GM18909 (cell line): ENCODE results near the gene ARID3B.
"Not testable (repeated sequence)": the region's sequence is repeated elsewhere in the genome, so short reads cannot be mapped to it uniquely, and the experiment has no call there.

Experiments
- ATAC-seq: cut with Tn5 transposase; IDR thresholded peaks from one replicate; pipeline ENCODE4 v1.9.1; 2021; ENCODE audit warnings: mild to moderate bottlenecking; ENCODE audit not compliant: unreplicated experiment, poor library complexity

Gene ARID3B

DNA sequence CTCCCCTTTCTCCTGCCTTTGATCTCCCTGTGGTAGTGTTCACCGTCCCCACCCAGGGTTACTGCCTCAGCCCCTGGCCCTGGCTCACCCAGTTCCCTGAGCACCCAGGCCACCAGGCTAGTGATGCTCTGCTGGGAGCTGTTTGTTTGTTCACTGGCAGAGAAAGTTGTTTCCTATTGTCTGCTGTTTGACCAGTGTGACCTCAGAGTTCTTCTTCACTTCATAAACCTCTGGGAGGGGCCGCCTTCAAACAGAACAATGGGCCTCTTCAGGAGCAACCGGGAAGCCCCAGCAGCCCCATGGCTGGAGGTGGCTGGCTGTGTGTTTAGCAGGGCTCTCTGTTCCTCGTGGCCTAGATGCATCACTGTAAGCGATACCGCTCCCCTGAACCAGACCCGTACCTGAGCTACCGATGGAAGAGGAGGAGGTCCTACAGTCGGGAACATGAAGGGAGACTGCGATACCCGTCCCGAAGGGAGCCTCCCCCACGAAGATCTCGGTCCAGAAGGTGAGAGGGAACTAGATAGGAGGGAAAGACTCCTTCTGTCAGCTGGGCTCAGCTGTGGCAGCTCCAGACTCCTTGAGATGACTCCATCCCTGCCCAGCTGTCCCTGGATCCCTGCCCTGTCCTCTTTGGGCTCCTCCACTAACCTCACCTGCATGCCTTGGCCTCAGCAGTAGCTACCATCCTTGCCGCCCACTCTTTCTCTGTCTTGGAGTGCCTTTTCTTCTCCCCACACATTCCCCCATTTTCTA lies 78.0 kb downstream of the ARID3B start:
- ATAC-seq = no peak

- ATAC-seq = no peak
These were observed 79.1 kb downstream of the ARID3B start for GRCh38 chr15:74619916-74620635.

DNA sequence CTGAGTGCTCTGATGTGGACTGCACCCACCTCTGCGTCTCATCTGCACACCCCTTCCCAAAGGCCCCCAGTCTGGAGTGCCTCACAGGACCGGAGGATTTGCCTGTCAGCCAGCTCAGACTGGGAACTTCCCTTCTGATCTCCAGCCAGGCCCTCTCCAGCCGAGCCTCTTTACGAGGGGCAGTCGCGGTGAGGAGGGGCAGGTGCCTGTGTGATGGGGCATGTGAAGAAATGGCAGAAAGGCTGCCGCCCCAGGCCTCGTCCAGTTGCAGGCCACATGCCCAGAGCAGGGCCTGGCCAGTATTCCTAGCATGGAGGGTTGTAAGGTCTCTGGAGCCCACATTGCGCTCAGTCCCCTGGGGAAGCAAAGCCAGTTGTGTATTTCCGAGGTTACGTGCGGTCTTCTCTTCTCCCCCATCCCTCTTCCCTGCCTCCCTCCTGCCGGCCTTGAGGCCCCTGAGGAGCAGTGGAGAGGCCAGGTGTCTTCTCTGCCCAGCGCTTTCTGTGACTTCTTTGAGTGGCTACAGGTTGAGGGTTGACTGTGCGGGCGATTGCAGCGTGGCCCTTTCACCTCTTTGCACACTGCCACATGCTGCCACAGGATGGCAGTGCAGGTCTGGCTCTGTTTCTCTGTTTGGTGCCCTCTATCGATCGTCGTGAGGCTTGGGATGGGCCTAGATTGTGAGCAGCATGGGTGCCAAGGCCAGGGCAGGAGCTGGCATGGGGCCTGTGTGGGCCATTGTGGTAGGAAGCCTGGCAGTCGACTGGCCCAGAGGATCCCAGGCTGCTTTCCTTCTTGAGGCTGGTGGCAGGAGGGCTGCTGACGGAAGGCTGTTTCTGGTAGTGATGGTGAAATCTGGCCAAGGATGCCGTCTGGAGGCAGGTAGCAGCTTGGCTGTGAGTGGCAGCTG lies 79.9 kb downstream of the ARID3B start:
- ATAC-seq = peak; percentile 47

DNA sequence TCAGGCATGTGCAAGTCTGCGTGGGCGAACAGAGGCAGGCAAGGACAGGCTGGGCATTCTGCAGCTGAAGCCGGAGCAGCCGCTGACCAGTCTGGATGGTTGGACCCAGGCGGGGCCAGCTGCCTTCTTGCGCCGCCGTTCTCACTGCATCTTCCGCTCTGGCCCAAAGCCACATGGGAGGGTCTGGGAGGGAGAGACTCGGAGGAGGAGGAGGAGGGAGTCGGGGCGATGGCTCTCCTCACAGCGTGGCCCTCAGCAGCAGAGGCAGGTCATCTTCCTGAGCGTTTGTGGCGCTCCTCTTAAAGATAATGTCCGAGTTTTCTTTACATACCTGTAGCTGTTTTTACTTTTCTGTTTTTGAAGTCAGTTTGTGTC lies 80.5 kb downstream of the ARID3B start:
- ATAC-seq = no peak

GRCh38 chr15:74621936-74622335 lies 80.9 kb downstream of the ARID3B start:
- ATAC-seq = no peak

DNA sequence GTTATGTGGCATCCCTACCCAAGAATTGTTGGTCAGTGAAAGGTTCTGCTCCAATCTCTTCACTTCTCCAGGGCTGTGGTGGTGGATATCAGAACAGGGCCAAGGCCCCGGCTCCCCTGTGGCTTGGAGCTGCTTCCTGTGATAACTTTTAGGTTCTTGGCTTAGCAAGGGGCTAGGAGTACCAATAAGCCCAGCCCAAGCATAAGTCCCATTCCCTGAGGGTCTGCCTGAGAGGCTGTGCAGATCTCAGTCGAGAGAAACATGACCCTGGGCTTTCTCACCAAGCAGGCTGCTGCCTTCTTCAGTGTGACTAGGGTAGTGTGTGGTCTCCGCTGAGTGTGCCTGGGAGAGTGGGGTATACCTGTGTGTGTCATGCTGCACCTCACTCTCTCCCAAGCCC lies 81.7 kb downstream of the ARID3B start:
- no peak for ATAC-seq

GRCh38 chr15:74624020-74624602 lies 83.1 kb downstream of the ARID3B start:
- no peak for ATAC-seq

GRCh38 chr15:74625693-74626092 lies 84.7 kb downstream of the ARID3B start:
- no peak for ATAC-seq

- no peak for ATAC-seq
These were observed 85.3 kb downstream of the ARID3B start for GRCh38 chr15:74626336-74626735.

GRCh38 chr15:74626752-74627692 lies 86.0 kb downstream of the ARID3B start:
- peak; percentile 54 for ATAC-seq

- ATAC-seq = no peak
These were observed 86.7 kb downstream of the ARID3B start for GRCh38 chr15:74627766-74628165.

DNA sequence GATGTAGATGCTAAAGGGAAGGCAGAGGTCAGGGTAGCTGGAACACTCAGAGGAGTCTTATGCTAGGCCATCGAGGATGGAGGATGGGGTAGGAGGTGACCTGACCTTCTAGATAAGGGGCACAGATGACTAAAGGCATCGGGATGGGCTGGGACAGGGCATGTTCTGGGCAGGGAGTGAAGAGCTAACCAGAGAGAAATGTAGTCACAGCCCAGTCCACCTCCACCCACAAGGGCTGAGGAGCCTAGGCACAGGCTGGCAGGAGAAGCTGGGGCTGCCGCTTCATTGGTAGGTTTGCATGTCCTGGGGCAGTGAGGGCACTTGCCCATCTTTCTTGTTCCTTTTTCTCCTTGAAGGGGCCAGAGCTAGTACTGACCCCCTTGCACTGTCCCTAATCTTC lies 87.2 kb downstream of the ARID3B start:
- no peak for ATAC-seq

DNA sequence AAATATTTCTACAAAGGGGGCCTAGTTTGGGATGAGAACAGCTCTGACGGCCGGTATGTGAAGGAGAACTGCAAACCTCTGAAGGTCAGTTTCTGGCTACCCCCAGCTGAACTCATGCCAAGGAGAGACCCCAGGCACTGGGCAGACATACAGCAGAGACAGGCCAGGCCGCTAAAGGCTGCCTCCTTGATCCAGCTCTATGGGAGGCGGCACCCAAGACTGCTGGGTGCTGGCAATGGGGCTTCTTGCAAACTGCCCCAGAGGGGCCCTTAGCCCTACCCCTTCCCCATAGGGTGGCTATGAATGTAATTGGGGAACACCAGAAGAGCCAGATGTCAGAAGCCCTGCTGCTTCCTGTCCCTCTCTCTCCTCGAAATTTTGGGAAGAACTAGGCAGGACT lies 87.9 kb downstream of the ARID3B start:
- no peak for ATAC-seq

DNA sequence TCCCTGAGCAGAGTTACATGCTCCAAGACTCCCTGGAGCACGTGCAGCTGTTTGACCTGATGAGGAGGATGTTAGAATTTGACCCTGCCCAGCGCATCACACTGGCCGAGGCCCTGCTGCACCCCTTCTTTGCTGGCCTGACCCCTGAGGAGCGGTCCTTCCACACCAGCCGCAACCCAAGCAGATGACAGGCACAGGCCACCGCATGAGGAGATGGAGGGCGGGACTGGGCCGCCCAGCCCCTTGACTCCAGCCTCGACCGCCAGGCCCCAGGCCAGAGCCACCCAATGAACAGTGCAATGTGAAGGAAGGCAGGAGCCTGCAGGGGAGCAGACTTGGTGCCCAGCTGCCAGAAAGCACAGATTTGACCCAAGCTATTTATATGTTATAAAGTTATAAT lies 88.7 kb downstream of the ARID3B start:
- not testable (repeated sequence) for ATAC-seq

DNA sequence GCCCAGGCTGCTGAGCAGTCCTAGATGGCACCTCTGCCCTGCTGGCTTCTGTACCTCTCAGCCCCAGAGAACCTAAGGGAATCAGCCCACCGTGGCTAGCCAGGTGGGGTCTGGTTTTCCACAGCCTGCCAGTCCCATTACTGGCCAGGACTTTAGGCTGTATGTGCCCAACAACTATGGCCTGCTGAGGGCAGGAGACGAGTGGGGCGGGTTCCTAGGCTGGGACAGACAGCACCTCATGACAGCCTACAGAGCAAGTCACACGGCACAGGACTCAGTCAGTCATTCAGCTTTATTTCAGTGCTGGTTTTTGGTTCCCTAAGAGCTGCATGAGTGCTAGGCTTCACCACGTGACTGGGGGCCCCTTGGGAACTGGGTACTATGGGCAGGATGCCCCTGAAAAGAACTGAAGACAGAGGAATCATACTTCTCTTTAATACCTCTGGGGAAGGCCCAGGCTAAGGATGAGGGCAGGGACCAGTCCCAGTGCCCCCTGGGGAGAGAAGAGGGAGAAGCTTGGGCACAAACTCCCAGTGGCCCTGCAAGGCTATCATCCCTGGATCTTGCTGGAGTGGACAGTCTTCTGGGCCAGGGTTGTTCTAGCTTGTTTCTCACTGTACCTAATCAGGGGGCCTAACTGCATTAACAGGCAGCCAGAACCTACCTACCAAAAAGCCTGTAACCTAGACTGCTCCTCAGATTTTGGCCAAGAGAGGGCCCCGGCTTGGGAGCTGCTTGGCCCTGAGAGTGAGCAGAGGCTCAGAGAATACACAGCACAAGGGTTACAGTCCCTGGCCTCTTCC lies 89.5 kb downstream of the ARID3B start:
- ATAC-seq = no peak

- no peak for ATAC-seq
These were observed 90.0 kb downstream of the ARID3B start for GRCh38 chr15:74631087-74631385.

GRCh38 chr15:74631408-74631807 lies 90.4 kb downstream of the ARID3B start:
- no peak for ATAC-seq

DNA sequence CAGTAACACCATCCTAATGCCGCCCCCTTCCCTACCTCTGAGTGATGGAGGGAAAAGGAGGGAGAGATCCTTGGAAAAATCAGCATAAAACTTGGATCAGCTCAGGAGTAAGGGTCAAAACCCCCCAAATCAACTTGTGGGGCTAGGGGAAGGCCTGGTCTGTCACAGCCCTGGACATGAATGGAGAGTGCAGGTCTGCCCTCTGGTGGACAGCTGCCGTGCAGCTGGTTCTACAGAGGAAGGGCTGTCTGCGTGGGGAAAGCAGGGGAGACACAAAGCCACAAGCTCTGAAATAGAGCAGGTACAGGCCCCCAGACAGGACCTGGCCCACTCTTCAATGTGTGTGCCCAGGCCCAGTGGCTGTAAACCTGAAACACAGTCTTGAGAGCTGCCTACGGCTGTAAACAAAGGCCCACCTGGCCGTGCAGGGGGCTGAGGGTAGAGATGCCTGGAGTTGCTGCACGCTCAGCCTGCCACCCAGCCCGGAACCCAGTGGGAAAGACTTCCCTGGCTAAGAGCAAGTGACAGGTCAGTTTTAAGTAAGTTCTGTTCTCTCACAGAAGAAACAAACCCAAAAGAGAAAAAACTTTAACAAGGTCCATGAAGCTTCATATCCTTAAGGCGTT lies 91.0 kb downstream of the ARID3B start:
- no peak for ATAC-seq
